WI38 (cell line): Measurements from ENCODE around the gene GREM2.

Source experiments
- H3K4me3 ChIP-seq: 2 replicates; pipeline ENCODE4 v1.5.1; 2011; ENCODE audit warnings: low read depth, mild to moderate bottlenecking, control low read depth, low read length
- TF ChIP-seq, protein P1 (sequence below): IDR thresholded peaks from 2 replicates; pipeline ENCODE4 v1.5.1; 2012; ENCODE audit warnings: low read depth, mild to moderate bottlenecking, control low read depth, low read length

GREM2 gene

DNA sequence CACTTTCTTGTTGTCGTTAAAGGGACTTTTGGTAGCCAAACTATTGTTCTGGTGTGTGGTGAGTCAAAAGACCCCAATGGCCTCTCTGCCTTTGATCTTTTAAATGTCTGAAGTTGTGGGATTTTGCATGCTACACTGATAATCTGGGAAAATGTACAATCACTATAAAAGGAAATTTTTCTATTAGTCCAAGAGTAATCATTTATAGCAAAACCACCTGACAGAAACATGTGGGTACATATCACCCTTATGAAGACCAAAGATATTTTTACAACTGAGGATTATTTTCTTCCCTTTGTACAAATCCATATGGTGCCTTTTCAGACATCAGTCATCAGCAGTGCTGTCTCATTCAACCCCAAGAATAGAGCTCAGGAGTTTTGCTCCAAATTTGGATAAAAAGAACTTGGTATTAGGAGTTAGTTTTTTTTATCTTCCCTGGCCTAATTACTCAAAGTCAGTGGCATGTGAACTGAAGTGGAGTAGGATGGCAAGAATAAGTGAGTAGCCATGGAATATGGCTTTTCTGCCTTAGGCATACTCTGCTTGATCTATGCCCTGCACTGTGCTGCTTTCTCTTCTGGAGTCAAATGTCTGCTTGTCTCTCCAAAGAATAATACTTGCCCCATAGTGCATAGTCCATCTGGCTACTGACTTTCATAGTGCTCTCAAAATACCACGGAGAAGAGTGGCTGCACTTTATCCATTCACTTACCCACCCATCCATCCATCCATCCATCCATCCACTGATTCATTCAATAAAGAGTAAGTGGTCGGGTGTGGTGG, 13.5 kb downstream of the GREM2 start:
- TF ChIP-seq, protein P1, sequence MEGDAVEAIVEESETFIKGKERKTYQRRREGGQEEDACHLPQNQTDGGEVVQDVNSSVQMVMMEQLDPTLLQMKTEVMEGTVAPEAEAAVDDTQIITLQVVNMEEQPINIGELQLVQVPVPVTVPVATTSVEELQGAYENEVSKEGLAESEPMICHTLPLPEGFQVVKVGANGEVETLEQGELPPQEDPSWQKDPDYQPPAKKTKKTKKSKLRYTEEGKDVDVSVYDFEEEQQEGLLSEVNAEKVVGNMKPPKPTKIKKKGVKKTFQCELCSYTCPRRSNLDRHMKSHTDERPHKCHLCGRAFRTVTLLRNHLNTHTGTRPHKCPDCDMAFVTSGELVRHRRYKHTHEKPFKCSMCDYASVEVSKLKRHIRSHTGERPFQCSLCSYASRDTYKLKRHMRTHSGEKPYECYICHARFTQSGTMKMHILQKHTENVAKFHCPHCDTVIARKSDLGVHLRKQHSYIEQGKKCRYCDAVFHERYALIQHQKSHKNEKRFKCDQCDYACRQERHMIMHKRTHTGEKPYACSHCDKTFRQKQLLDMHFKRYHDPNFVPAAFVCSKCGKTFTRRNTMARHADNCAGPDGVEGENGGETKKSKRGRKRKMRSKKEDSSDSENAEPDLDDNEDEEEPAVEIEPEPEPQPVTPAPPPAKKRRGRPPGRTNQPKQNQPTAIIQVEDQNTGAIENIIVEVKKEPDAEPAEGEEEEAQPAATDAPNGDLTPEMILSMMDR = no peak
- no peak overlapping the region for H3K4me3 ChIP-seq

DNA sequence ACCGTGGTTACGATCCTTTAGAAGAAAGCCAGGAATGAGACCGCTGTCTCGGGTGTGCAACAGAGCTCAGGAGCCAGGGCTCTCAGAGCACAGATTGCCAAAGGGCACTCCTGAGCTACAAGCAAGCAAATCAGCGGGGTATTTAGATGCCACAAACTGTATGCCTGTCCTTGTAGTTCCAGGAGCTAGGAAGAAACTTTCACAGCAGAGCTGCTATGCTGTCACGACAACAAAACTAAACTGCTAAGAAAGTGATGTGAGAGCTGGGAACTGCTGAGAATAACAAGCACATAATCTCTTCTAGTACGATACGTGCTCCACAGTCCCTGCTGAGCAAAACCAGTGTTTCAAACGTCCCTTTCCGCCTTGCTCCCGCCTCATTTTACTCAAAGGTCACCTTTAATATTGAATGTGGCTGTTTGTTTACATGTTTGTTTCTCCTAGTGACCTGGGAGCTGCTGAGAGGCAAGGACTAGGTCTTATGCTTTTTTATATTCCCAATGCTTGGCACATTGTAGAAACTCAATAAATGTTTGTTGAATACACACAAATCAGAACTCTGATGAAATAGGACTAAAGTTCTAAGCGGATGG, 14.7 kb downstream of the GREM2 start:
- TF ChIP-seq, protein P1 = no peak
- no peak overlapping the region for H3K4me3 ChIP-seq

DNA sequence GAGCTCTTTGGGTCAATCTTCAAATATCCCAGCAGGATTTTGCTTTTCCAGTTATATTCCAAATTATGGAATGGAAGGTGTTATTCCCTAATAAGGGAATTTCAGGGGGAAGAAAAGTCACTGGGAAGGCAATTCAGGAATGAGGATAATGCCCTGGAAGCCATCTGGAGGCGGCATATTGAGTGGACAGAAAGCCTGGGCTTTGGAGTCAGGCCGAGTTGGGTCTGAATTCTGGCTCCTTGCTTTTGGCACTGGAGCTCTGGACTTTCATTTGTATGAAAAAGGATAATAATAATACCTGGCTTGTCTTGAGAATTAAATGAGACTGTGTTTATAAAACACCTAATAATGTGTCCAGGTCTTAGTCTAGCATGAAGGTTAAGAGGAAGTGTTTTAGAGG, 16.5 kb downstream of the GREM2 start:
- TF ChIP-seq, protein P1 = no peak
- no peak overlapping the region for H3K4me3 ChIP-seq

DNA sequence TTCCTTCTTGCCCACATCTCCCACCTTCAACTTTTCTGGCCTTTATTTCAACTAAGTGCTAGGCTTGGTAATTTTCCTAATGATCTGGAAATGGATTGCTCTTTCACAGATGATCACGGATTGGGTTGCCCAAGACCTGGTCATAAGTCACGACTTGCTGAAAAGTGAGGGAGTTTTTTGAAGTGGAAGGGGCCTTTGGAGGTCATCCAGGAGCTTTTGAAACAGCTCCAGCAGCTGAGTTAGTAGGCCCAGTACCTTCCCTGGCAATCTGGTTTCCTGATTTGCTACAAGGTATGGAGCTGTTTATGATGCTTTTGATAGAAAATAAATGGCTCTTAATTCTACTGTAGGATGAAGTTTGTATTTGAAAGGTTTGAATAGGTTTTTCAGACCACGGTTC, 20.4 kb downstream of the GREM2 start:
- TF ChIP-seq, protein P1 = no peak
- no peak overlapping the region for H3K4me3 ChIP-seq

DNA sequence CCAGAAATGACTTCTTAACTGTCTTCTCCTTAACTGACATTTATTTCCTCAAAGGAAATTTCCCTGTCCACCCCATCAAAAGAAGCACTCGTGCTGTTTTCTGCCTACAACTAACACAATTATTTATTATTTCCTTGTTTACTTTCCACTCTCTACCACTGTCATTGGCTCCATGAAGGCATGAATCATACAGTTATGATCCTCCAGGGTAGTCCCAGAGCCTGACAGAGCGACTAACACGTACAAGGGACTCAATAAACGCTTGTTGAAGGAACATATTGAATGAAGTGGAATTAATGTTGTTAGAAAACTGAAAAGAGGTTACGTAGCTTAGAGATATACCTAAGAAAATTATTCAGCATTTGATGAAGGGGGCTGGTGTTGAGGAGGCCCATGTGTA, 20.9 kb downstream of the GREM2 start:
- TF ChIP-seq, protein P1 = no peak
- H3K4me3 ChIP-seq = no peak overlapping the region

DNA sequence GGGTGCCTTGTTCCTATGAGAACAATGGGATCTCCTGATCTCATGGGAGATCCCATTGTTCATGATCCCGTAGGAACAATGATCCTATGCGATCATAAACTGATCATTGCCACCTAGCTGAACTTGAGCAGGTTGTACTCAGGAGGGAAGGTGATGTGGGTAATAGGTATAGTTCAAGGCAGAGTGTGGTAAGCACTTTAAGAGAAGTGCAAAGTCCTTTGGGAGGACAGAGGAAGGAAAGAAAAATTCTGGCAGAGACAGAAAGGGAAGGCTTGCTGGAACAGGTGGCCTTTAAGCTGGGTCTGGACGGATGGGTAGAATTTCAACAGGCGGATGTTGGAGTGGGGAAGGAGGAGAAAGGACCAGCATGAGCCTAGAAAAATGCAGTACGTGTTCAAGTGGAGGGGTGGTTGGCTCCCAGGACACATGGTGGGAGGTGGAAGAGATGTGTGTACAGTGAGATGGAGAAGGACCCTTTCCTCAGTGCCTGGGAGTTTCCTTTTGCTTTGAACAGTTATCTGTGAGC, 22.3 kb downstream of the GREM2 start:
- H3K4me3 ChIP-seq = no peak overlapping the region
- TF ChIP-seq, protein P1 = no peak

DNA sequence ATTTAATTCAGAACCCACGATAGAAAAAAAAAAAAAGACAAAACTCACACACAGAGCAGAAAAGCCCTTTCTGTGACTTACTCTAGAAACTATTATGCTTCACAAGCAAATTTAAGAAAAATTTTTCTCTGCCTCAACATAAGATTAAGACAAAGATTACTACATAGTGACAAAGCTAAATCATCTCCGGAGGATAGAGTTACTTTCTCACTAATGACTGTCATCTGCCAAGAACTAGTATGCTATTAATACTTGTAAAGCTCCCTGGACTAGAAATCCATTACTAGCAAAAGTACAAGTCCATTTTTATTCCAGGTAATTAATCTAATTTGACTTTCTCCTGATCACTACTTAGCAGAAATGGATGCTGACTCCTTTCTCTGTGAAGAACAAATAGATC, 25.9 kb downstream of the GREM2 start:
- TF ChIP-seq, protein P1 = no peak
- H3K4me3 ChIP-seq = no peak overlapping the region
